GM12872 (cell line): ENCODE data around the gene SLCO2A1.

Experiments
- TF ChIP-seq, protein P1 (sequence below): IDR thresholded peaks from 3 replicates; pipeline ENCODE4 v1.5.1; 2011; ENCODE audit warnings: low read depth, mild to moderate bottlenecking, low read length, moderate library complexity; ENCODE audit not compliant: insufficient read depth

SLCO2A1 gene

DNA sequence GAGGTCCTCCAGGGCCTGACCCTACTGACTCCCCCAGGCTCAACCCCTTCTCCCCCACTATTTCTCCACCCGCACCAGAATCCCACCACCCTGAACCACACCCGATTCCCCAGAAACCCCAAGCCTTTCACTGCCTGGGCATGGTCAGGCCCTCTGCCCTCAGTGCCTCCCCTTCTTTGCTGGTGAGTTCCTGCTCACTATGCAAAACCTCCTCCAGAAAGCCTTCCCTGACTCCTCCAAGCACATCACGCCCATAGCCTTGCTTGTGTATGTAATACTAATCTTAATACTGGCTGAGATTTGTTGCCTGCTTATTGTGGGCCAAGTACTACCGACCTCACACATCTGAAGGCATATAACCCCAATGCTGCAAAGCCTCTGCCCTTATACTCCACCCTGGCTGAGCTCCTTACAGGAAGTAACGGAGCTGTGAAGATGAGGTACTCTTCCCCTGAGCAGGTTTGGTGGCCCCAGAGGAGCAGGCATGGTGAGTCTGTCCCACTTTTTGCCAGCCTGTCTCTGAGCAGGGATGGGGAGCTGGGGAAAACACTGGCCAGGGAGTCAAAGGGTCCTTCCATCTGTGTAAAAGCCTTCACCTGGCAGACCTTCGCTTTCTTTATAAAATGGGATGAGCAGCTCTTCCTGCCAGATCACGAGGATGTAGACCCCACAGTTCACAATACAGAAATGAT is 143.5 kb downstream of the SLCO2A1 start:
- TF ChIP-seq, protein P1, sequence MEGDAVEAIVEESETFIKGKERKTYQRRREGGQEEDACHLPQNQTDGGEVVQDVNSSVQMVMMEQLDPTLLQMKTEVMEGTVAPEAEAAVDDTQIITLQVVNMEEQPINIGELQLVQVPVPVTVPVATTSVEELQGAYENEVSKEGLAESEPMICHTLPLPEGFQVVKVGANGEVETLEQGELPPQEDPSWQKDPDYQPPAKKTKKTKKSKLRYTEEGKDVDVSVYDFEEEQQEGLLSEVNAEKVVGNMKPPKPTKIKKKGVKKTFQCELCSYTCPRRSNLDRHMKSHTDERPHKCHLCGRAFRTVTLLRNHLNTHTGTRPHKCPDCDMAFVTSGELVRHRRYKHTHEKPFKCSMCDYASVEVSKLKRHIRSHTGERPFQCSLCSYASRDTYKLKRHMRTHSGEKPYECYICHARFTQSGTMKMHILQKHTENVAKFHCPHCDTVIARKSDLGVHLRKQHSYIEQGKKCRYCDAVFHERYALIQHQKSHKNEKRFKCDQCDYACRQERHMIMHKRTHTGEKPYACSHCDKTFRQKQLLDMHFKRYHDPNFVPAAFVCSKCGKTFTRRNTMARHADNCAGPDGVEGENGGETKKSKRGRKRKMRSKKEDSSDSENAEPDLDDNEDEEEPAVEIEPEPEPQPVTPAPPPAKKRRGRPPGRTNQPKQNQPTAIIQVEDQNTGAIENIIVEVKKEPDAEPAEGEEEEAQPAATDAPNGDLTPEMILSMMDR = no peak

DNA sequence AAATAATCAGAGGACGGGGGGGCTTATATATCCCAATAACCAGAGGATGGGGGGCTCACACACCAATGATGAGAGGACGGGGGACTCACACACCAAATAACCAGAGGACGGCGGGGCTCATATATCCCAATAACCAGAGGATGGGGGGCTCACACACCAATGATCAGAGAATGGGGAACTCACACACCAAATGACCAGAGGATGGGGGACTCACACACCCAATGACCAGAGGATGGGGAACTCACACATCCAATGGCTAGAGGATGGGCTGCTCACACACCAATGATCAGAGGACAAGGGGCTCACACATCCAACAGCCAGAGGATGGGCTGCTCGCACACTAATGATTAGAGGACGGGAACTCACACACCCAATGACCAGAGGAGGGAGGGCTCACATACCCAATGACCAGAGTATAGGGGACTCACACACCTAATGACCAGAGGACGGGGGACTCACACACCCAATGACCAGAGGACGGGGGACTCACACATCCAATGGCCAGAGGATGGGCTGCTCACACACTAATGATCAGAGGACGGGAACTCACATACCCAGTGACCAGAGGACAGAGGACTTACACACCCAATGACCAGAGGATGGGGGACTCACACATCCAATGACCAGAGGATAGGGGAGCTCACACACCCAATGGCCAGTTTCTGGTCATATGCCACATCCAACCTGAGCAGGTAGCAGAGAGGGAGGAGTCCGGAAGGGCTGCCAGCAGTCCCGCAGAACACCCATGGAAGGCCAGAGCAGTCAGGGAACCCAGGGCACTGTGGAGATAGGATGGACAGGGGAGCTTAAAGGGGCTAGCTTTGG is 144.6 kb downstream of the SLCO2A1 start:
- TF ChIP-seq, protein P1 = no peak

DNA sequence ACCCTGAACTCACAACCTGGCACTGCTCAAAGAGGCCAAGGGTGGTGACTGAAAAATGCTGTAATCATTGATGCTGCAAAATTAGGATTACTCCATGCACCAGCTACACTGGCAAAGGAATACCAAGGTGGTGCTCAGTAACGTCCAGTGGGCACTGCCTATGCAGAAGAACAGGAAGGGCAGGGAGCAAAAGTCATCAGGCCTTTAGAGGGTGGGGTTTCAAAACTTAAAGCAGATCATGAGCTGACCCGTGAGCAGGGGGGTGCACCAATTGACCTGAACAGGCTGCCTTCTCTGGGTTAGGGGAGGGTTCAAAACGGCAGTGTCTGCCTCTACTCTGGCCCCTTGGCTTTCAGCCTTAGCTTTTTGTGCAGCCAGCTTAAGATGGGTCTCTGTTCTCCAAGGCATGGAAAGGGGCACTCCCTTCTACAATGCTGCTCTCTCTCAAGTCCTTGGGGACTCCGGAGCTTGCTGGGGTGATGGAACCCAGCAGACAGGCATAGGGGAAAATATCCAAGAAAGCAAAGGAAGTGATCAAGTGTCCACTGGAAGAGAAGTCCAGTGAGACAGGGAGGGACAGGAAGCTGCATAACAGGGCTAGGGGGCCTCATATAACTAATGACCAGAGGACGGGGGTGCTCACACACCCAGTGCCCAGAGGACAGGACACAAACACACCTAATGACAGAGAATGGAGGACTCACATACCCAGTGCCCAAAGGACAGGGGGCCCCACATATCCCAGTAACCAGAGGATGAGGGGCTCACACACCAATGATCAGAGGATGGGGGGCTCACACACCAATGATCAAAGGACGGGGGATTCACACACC is 145.5 kb downstream of the SLCO2A1 start:
- TF ChIP-seq, protein P1 = no peak

DNA sequence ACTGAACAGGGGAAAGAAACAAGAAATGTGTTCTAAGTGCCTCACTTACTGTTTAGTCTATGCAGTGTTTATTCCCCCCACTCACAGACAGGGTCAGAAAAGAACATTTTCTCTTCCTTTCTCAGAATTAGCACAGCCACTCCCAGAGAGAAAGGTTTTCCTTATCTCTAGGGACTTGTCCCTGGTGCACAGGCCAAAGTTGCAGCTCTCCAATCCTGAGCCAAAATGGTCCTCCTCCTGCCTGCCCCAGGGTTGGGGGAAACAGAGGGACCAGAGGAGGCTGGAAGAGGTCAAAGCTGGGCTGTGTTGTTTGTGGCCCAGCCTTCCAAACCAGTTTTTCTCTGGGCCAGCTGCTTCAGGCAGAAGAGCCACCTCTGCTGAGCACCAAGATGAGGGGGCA is 146.1 kb downstream of the SLCO2A1 start:
- TF ChIP-seq, protein P1 = no peak

DNA sequence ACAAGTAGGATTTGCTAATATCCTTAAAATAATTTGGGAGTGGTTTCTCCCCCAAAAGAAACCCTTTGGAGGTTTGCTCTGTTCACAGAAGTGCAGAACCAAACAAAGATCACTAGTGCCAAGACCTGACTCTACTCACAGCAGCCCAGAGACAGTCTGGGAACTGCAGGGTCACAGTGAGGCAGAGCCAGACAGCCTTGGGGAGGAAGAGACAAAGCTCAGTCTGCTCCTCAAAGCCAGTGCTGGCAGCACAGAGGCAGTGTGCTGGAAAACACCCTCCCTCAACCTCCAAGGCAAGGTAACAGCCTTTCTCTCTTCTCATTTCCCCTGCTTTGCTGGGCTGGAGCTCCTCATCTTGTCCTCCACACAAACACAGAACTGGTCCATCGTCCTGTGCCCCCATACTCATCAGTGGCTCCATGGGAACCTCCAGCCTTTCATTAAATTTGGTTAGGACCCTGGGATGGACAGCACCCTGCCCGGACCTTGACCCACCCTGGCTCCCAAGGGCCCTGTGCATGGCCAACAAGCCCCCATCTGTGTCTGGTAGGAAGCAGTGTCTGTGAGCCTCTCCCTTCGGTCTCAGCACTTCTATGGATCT is 146.6 kb downstream of the SLCO2A1 start:
- TF ChIP-seq, protein P1 = no peak

DNA sequence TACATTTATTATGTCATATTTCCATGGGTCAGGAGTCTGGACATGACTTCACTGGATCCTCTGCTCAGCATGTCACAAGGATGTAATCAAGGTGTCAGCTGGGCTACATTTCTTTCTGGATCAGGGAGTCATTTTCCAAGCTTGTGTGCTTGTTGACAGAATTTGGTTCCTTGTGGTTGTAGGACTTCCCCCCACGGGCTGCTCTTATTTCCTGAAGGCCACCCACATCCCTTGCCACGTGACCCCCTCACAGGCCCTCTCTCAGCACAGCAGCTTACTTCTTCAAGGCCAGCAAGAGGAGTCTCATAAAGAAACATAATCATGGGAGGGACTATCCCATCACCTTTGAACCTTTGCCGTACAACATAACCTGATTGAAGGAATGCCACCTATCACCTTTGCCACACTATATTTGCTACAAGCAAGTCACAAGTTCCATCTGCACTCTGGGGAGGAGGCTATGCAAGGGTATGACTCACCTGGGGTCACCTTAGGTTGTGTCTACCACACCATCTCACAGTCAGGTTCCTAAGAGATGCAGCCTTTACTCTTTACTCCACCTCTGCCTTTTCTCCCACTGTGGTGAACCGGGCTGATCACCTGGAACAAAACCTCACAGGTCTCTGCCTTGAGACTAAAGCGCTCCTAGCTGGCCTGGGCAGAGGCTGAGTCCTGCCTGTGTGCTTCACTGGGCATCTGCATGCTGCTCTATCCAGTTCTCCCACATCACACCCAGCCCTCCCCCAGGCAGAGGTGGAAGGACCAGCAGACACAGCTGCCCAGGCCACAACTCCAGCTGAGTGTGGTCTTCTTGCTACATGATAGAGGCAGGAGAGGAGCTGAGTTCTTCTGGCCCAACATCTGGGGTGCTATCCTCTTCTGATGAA is 147.5 kb downstream of the SLCO2A1 start:
- TF ChIP-seq, protein P1 = no peak
